Astrocyte (in vitro differentiated cells and primary cell): ENCODE results near the gene ALPK3. TPM values are rescaled to one million over a fixed set of nuclear protein-coding genes. Genes with fewer than 3 reads are reported as not detected.

Experiments
- DNase-seq: peaks from one replicate; pipeline ENCODE4 v3.0.0-alpha.2; 2010; ENCODE audit warnings: low read depth
- FAIRE-seq: peaks from 2 replicates; lab custom pipeline; 2011; peaks lifted over from hg19 to GRCh38; lab: Jason Lieb, UNC
- H2AFZ ChIP-seq: 2 replicates; pipeline ENCODE4 v1.6.0; 2012; ENCODE audit warnings: low read depth, low read length, inconsistent platforms
- H3K27ac ChIP-seq: 2 replicates; pipeline ENCODE4 v1.5.1; 2011; ENCODE audit warnings: low read depth, low read length, inconsistent platforms
- H3K27me3 ChIP-seq: 2 replicates; pipeline ENCODE4 v1.6.0; 2011; ENCODE audit warnings: low read length, inconsistent platforms; ENCODE audit not compliant: insufficient read depth
- H3K36me3 ChIP-seq: 2 replicates; pipeline ENCODE4 v1.5.1; 2011; ENCODE audit warnings: low read length, inconsistent platforms; ENCODE audit not compliant: insufficient read depth
- H3K4me1 ChIP-seq: 2 replicates; pipeline ENCODE4 v1.5.1; 2011; ENCODE audit warnings: low read length, inconsistent platforms; ENCODE audit not compliant: insufficient read depth
- H3K4me2 ChIP-seq: 2 replicates; pipeline ENCODE4 v1.6.0; 2012; ENCODE audit warnings: low read length, inconsistent platforms
- H3K4me3 ChIP-seq: 2 replicates; pipeline ENCODE4 v1.5.1; 2011; ENCODE audit warnings: low read depth, mild to moderate bottlenecking, low read length, inconsistent platforms; ENCODE audit not compliant: insufficient read depth
- H3K79me2 ChIP-seq: 2 replicates; pipeline ENCODE4 v1.6.0; 2012; ENCODE audit warnings: mild to moderate bottlenecking, low read length, inconsistent platforms; ENCODE audit not compliant: insufficient read depth
- H3K9ac ChIP-seq: 2 replicates; pipeline ENCODE4 v1.6.0; 2012; ENCODE audit warnings: mild to moderate bottlenecking, low read length, inconsistent platforms
- H3K9me3 ChIP-seq: 2 replicates; pipeline ENCODE4 v1.5.1; 2012; ENCODE audit warnings: low read depth, mild to moderate bottlenecking, low read length, inconsistent platforms; ENCODE audit not compliant: insufficient read depth
- H4K20me1 ChIP-seq: 2 replicates; pipeline ENCODE4 v1.6.0; 2012; ENCODE audit warnings: low read length, inconsistent platforms; ENCODE audit not compliant: insufficient read depth
- H3K27ac Mint-ChIP-seq: one replicate; pipeline ENCODE4 v1.8.0; 2021; ENCODE audit warnings: mild to moderate bottlenecking, mixed read lengths; ENCODE audit not compliant: unreplicated experiment
- H3K27me3 Mint-ChIP-seq: one replicate; pipeline ENCODE4 v1.8.0; 2021; ENCODE audit warnings: low read depth, mixed read lengths; ENCODE audit not compliant: unreplicated experiment
- H3K36me3 Mint-ChIP-seq: one replicate; pipeline ENCODE4 v1.8.0; 2021; ENCODE audit warnings: low read depth, mixed read lengths; ENCODE audit not compliant: unreplicated experiment
- H3K4me1 Mint-ChIP-seq: one replicate; pipeline ENCODE4 v1.8.0; 2021; ENCODE audit warnings: low read depth, mixed read lengths; ENCODE audit not compliant: unreplicated experiment
- H3K4me3 Mint-ChIP-seq: one replicate; pipeline ENCODE4 v1.8.0; 2021; ENCODE audit warnings: mild to moderate bottlenecking, moderate library complexity, mixed read lengths; ENCODE audit not compliant: unreplicated experiment
- H3K9me3 Mint-ChIP-seq: one replicate; pipeline ENCODE4 v1.8.0; 2021; ENCODE audit warnings: mild to moderate bottlenecking, mixed read lengths; ENCODE audit not compliant: unreplicated experiment
- CTCF ChIP-seq: IDR thresholded peaks from 2 replicates; pipeline ENCODE4 v1.5.1; 2011; ENCODE audit warnings: low read depth, mild to moderate bottlenecking, inconsistent platforms, low read length, moderate library complexity; ENCODE audit not compliant: insufficient read depth
- EZH2 ChIP-seq: IDR thresholded peaks from 2 replicates; pipeline ENCODE4 v1.6.1; 2012; ENCODE audit warnings: mild to moderate bottlenecking, low read length, inconsistent platforms; ENCODE audit not compliant: insufficient read depth
- total RNA-seq: library from RNA; stranded (reverse); gene quantifications from 2 replicates; pipeline ENCODE4 v1.2.1, GENCODE V29; 2021

The ALPK3 gene
- total RNA-seq, 1 donor from 2014 or later, result 9.1 TPM

- no peak for FAIRE-seq
- H3K27me3 Mint-ChIP-seq, result peaks cover 29% of the 10 kb centered on the region
- Histone ChIP-seq H2AFZ (no peak overlapping the region), H3K4me3 (no peak overlapping the region), H3K79me2 (no peaks in the 10 kb centered on the region), H3K9ac (no peak overlapping the region), H3K36me3 (no peaks in the 10 kb centered on the region), H3K27ac (no peak overlapping the region), H3K4me2 (no peak overlapping the region), H3K4me1 (no peaks in the 10 kb centered on the region), H3K9me3 (no peaks in the 10 kb centered on the region), H3K27me3 (no peaks in the 10 kb centered on the region), H4K20me1 (no peaks in the 10 kb centered on the region)
- peaks cover 2% of the 10 kb centered on the region for H3K9me3 Mint-ChIP-seq
- H3K27ac Mint-ChIP-seq, result no peak overlapping the region
- no peak for DNase-seq
- no peak overlapping the region for H3K4me3 Mint-ChIP-seq
- peaks cover under 1% of the 10 kb centered on the region for H3K4me1 Mint-ChIP-seq
- no peaks in the 10 kb centered on the region for H3K36me3 Mint-ChIP-seq
- no peak for TF ChIP-seq CTCF
- no peak for TF ChIP-seq EZH2
These were observed 71.5 kb downstream of the ALPK3 start for GRCh38 chr15:84888639-84889038.

- H3K9ac ChIP-seq, result no peak overlapping the region
- Mint-ChIP-seq H3K4me1 (no peaks in the 10 kb centered on the region), H3K27me3 (peaks cover 33% of the 10 kb centered on the region), H3K9me3 (peaks cover 2% of the 10 kb centered on the region), H3K27ac (no peak overlapping the region), H3K4me3 (no peak overlapping the region), H3K36me3 (no peaks in the 10 kb centered on the region)
- no peaks in the 10 kb centered on the region for H3K27me3 ChIP-seq
- H4K20me1 ChIP-seq, result no peaks in the 10 kb centered on the region
- H3K4me1 ChIP-seq, result no peaks in the 10 kb centered on the region
- FAIRE-seq (no peak), DNase-seq (no peak)
- H3K27ac ChIP-seq, result no peak overlapping the region
- no peak overlapping the region for H2AFZ ChIP-seq
- no peak overlapping the region for H3K4me2 ChIP-seq
- no peaks in the 10 kb centered on the region for H3K9me3 ChIP-seq
- H3K79me2 ChIP-seq, result no peaks in the 10 kb centered on the region
- no peak overlapping the region for H3K4me3 ChIP-seq
- TF ChIP-seq CTCF (no peak), EZH2 (no peak)
- no peaks in the 10 kb centered on the region for H3K36me3 ChIP-seq
These were observed 72.3 kb downstream of the ALPK3 start for GRCh38 chr15:84889313-84889990.

- Histone ChIP-seq H3K27me3 (no peaks in the 10 kb centered on the region), H3K4me1 (no peaks in the 10 kb centered on the region), H3K27ac (no peak overlapping the region), H4K20me1 (no peaks in the 10 kb centered on the region), H3K79me2 (no peaks in the 10 kb centered on the region), H3K4me3 (no peak overlapping the region), H3K9me3 (no peaks in the 10 kb centered on the region), H3K4me2 (no peak overlapping the region), H2AFZ (no peak overlapping the region), H3K9ac (no peak overlapping the region), H3K36me3 (no peaks in the 10 kb centered on the region)
- FAIRE-seq (no peak), DNase-seq (no peak)
- Mint-ChIP-seq H3K4me1 (no peaks in the 10 kb centered on the region), H3K27me3 (peaks cover 32% of the 10 kb centered on the region), H3K36me3 (no peaks in the 10 kb centered on the region), H3K4me3 (no peak overlapping the region), H3K9me3 (peaks cover 2% of the 10 kb centered on the region), H3K27ac (no peak overlapping the region)
- TF ChIP-seq CTCF (no peak), EZH2 (no peak)
These were observed 73.0 kb downstream of the ALPK3 start for GRCh38 chr15:84889991-84890669.
